Endothelial cell (in vitro differentiated cells): ENCODE results near the gene TRIM5. TPM values are rescaled to one million over a fixed set of nuclear protein-coding genes. Genes with fewer than 3 reads are reported as not detected.

Experiments used
- DNase-seq: peaks from one replicate; pipeline ENCODE4 v3.0.0; 2021; ENCODE audit warnings: low spot score
- H3K27ac Mint-ChIP-seq: one replicate; pipeline ENCODE4 v1.8.0; 2021; ENCODE audit warnings: mixed read lengths, inconsistent platforms; ENCODE audit not compliant: unreplicated experiment
- H3K27me3 Mint-ChIP-seq: one replicate; pipeline ENCODE4 v1.8.0; 2021; ENCODE audit warnings: mild to moderate bottlenecking, moderate library complexity, mixed read lengths, inconsistent platforms; ENCODE audit not compliant: unreplicated experiment
- H3K36me3 Mint-ChIP-seq: one replicate; pipeline ENCODE4 v1.8.0; 2021; ENCODE audit warnings: mild to moderate bottlenecking, low read depth, mixed read lengths, inconsistent platforms; ENCODE audit not compliant: unreplicated experiment
- H3K4me1 Mint-ChIP-seq: one replicate; pipeline ENCODE4 v1.8.0; 2021; ENCODE audit warnings: mild to moderate bottlenecking, mixed read lengths, inconsistent platforms; ENCODE audit not compliant: unreplicated experiment
- H3K4me3 Mint-ChIP-seq: one replicate; pipeline ENCODE4 v1.8.0; 2021; ENCODE audit warnings: mild to moderate bottlenecking, mixed read lengths, inconsistent platforms; ENCODE audit not compliant: unreplicated experiment
- H3K9me3 Mint-ChIP-seq: one replicate; pipeline ENCODE4 v1.8.0; 2021; ENCODE audit warnings: mixed read lengths, inconsistent platforms; ENCODE audit not compliant: unreplicated experiment
- CTCF ChIP-seq: fragments of 200-600 bp; sonication (generic); IDR thresholded peaks from one replicate; pipeline ENCODE4 v1.5.0; 2021; ENCODE audit warnings: antibody characterized with exemption; ENCODE audit not compliant: unreplicated experiment
- total RNA-seq: library from RNA; stranded (reverse); fragmentation: NEBNext Ultra II Directional; extraction: Animal tissue kit (Norgen Biotek cat#: 25700); gene quantifications from one replicate; pipeline ENCODE4 v1.2.1, GENCODE V29; 2021; ENCODE audit not compliant: unreplicated experiment

The TRIM5 gene
- total RNA-seq, 1 donor from 2014 or later = 114 TPM

- H3K27me3 Mint-ChIP-seq = no peaks in the 10 kb centered on the region
- H3K4me1 Mint-ChIP-seq = peaks cover 20% of the 10 kb centered on the region
- no peaks in the 10 kb centered on the region for H3K9me3 Mint-ChIP-seq
- DNase-seq = no peak
- H3K4me3 Mint-ChIP-seq = no peak overlapping the region
- peak overlapping the region; percentile 61 for H3K27ac Mint-ChIP-seq
- TF ChIP-seq CTCF = no peak
- H3K36me3 Mint-ChIP-seq = no peaks in the 10 kb centered on the region
Observed at GRCh38 chr11:5620651-5621521, 64.0 kb downstream of the TRIM5 start.

- no peak for DNase-seq
- Mint-ChIP-seq H3K27me3 (no peaks in the 10 kb centered on the region), H3K9me3 (no peaks in the 10 kb centered on the region), H3K4me3 (no peak overlapping the region), H3K36me3 (no peaks in the 10 kb centered on the region), H3K27ac (no peak overlapping the region), H3K4me1 (peaks cover 14% of the 10 kb centered on the region)
- no peak for TF ChIP-seq CTCF
Observed at GRCh38 chr11:5618807-5619206, 66.1 kb downstream of the TRIM5 start.

Other genes starting within 250 kb of the TRIM5 start
- 1.2 TPM for gene OR51I1, start 243.6 kb downstream of the TRIM5 start, total RNA-seq
- gene OR51I2, start 235.8 kb downstream of the TRIM5 start, total RNA-seq = not detected
- not detected for gene OR52D1, start 196.4 kb downstream of the TRIM5 start, total RNA-seq
- gene UBQLN3, start 175.1 kb downstream of the TRIM5 start, total RNA-seq = 1.1 TPM
- gene UBQLNL, start 168.4 kb downstream of the TRIM5 start, total RNA-seq = 4.4 TPM
- gene OR52H1, start 136.5 kb downstream of the TRIM5 start, total RNA-seq = 2.1 TPM
- gene OR52B6, start 104.2 kb downstream of the TRIM5 start, total RNA-seq = not detected
- gene TRIM6, start 88.4 kb downstream of the TRIM5 start, total RNA-seq = 10.1 TPM
- gene TRIM34, start 60.1 kb downstream of the TRIM5 start, total RNA-seq = 0.64 TPM
- 1.2 TPM for gene TRIM22, start 4.7 kb upstream of the TRIM5 start, total RNA-seq
- not detected for gene OR56B1, start 51.4 kb upstream of the TRIM5 start, total RNA-seq
- not detected for gene OR52N4, start 69.2 kb upstream of the TRIM5 start, total RNA-seq
- gene OR52N5, start 98.3 kb upstream of the TRIM5 start, total RNA-seq = 6.8 TPM
- gene OR52N1, start 106.2 kb upstream of the TRIM5 start, total RNA-seq = 13.6 TPM
- not detected for gene OR52N2, start 123.8 kb upstream of the TRIM5 start, total RNA-seq
- not detected for gene OR52E6, start 156.8 kb upstream of the TRIM5 start, total RNA-seq
- gene OR52E8, start 172.6 kb upstream of the TRIM5 start, total RNA-seq = not detected
- gene OR52E4, start 195.6 kb upstream of the TRIM5 start, total RNA-seq = not detected
- not detected for gene OR52E5, start 208.1 kb upstream of the TRIM5 start, total RNA-seq